ENCODE results near the gene TMEM250. TPM values are rescaled to one million over a fixed set of nuclear protein-coding genes. Genes with fewer than 3 reads are reported as not detected.

The TMEM250 gene
- total and polyA plus RNA-seq, 2 of the 4 experiments (the other 2 are of a cell fraction): 14.0 to 17.5 TPM

GRCh38 chr9:136149337-136149736, 30.7 kb upstream of the TMEM250 start:
- Histone ChIP-seq H3K79me1 (ENCODE audit: low read depth in 1 of 2, low read length in 2 of 2) (no peaks in the 10 kb centered on the region), H2BK5ac (ENCODE audit: low read depth, low read length, poor library complexity, severe bottlenecking) (no peak overlapping the region), H2BK15ac (ENCODE audit: low read depth, low read length) (no peak overlapping the region), H3K4ac (ENCODE audit: low read depth, low read length) (no peak overlapping the region), H2BK120ac (ENCODE audit: low read depth, low read length) (no peak overlapping the region), H3K36me3 (ENCODE audit: control insufficient read depth, insufficient read depth, low read length) (no peaks in the 10 kb centered on the region), H3K18ac (ENCODE audit: low read depth, low read length) (no peak overlapping the region), H4K5ac (ENCODE audit: low read depth, low read length) (no peak overlapping the region), H2AK9ac (replicated peaks; ENCODE audit: low read depth, low read length, poor library complexity) (no peak overlapping the region), H3K27ac (ENCODE audit: insufficient read depth, low read length) (no peak overlapping the region), H4K91ac (ENCODE audit: insufficient read depth, low read depth, low read length) (no peak overlapping the region), H2AFZ (replicated peaks; ENCODE audit: low read length, poor library complexity) (no peak overlapping the region), H3K14ac (replicated peaks; ENCODE audit: low read depth, low read length) (no peak overlapping the region), H3K23ac (ENCODE audit: low read depth, low read length) (no peak overlapping the region), H3K4me3 (ENCODE audit: insufficient read depth, low read depth, low read length) (no peak overlapping the region), H3K4me2 (ENCODE audit: low read depth, low read length) (no peak overlapping the region), H3K9me1 (ENCODE audit: insufficient read depth, low read length) (no peaks in the 10 kb centered on the region), H3K27me3 (ENCODE audit: control insufficient read depth, insufficient read depth, low read length) (peaks cover 45% of the 10 kb centered on the region), H4K20me1 (ENCODE audit: insufficient read depth, low read length) (no peaks in the 10 kb centered on the region), H2BK20ac (ENCODE audit: low read depth, low read length) (no peak overlapping the region), H2AK5ac (ENCODE audit: low read depth, low read length) (no peak overlapping the region), H3K9ac (ENCODE audit: low read depth, low read length) (no peak overlapping the region), H3K56ac (ENCODE audit: extremely low read depth, insufficient read depth, low read length) (no peak overlapping the region), H3K9me3 (ENCODE audit: control insufficient read depth, insufficient read depth, low read length) (no peaks in the 10 kb centered on the region), H3K4me1 (ENCODE audit: control insufficient read depth, insufficient read depth, low read length) (no peaks in the 10 kb centered on the region), H4K8ac (ENCODE audit: low read depth in 2 of 2, low read length in 2 of 2) (no peak overlapping the region)
- DNase-seq (no peak), ATAC-seq (ENCODE audit: low read depth) (no peak)
- no TSS peak for BruUV-seq (replicated peaks)
- dilution Hi-C loops (cut with HindIII; ENCODE audit: low sequenced_read_pairs, unreplicated experiment) (no loop called here), in situ Hi-C loops (cut with MboI; ENCODE audit: low sequenced_read_pairs) (no loop called here), intact Hi-C loops (cut with micrococcal nuclease) (no loop called here)
- 81% methylated on average over 11 of the region's 12 CpGs; no CpG with 5 or more reads in 1 of the 2 experiments for WGBS, 2 experiments (ENCODE audit: extremely low coverage in 2 of 2, insufficient read length in 1 of 2)
- POLR2A ChIA-PET (ENCODE audit: unreplicated experiment): no interaction called here
- no peak for TF ChIP-seq CHD1 (IDR thresholded peaks at IDR 0.05; ENCODE audit: low read depth, low read length)
- CTCF ChIA-PET: no interaction called here

Measured in IMR-90 (cell line).